Measurements from ENCODE around the gene PTPRN2. TPM values are rescaled to one million over a fixed set of nuclear protein-coding genes. Genes with fewer than 3 reads are reported as not detected.

Gene PTPRN2
- total and polyA plus RNA-seq, 2 of the 13 experiments (the other 11 are each of a cell fraction or from before 2014, with no cell fraction given), result 2.5 to 24.2 TPM

DNA sequence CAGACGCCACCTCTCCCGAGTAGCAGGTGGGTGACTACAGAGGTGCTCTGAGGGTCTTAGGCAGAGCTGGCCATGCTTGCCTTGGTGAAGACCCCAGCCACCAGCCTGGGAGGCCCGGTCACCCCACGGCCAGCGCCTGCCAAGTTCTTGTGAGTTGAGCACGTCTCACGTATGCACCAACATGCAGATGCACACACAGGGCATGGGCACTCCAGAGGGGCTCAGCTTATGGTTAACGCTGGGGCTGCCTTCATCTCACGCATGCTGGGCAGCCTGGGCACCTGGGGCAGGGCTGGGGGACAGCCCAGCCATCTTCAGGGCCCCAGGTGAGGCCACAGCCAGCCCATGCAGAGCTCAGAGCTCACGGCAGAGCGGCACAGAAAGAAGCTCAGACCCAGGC is 41.0 kb downstream of the PTPRN2 start:
- DNase-seq (ENCODE audit: low spot score) (no peak), ATAC-seq (no peak), FAIRE-seq (no peak)
- no peaks in the 10 kb centered on the region for H3K9me3 ChIP-seq (ENCODE audit: low read length)
- H3K4me2 ChIP-seq (ENCODE audit: low read depth, low read length), result no peak overlapping the region
- H3K79me2 ChIP-seq (ENCODE audit: insufficient read depth, low read length), result no peaks in the 10 kb centered on the region
- CTCF ChIA-PET (ENCODE audit: low intra/inter-chr PET ratio, low total read pairs), result no interaction called here
- intact Hi-C loops (cut with micrococcal nuclease; ENCODE audit: unreplicated experiment), result no loop called here
- TF ChIP-seq, protein P1, sequence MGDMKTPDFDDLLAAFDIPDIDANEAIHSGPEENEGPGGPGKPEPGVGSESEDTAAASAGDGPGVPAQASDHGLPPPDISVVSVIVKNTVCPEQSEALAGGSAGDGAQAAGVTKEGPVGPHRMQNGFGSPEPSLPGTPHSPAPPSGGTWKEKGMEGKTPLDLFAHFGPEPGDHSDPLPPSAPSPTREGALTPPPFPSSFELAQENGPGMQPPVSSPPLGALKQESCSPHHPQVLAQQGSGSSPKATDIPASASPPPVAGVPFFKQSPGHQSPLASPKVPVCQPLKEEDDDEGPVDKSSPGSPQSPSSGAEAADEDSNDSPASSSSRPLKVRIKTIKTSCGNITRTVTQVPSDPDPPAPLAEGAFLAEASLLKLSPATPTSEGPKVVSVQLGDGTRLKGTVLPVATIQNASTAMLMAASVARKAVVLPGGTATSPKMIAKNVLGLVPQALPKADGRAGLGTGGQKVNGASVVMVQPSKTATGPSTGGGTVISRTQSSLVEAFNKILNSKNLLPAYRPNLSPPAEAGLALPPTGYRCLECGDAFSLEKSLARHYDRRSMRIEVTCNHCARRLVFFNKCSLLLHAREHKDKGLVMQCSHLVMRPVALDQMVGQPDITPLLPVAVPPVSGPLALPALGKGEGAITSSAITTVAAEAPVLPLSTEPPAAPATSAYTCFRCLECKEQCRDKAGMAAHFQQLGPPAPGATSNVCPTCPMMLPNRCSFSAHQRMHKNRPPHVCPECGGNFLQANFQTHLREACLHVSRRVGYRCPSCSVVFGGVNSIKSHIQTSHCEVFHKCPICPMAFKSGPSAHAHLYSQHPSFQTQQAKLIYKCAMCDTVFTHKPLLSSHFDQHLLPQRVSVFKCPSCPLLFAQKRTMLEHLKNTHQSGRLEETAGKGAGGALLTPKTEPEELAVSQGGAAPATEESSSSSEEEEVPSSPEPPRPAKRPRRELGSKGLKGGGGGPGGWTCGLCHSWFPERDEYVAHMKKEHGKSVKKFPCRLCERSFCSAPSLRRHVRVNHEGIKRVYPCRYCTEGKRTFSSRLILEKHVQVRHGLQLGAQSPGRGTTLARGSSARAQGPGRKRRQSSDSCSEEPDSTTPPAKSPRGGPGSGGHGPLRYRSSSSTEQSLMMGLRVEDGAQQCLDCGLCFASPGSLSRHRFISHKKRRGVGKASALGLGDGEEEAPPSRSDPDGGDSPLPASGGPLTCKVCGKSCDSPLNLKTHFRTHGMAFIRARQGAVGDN (CRISPR knock-in tag; IDR thresholded peaks at IDR 0.05), result 0 out of 2 replicates have a peak, but pooled peaks have one; percentile 1
- TF ChIP-seq, protein P2, sequence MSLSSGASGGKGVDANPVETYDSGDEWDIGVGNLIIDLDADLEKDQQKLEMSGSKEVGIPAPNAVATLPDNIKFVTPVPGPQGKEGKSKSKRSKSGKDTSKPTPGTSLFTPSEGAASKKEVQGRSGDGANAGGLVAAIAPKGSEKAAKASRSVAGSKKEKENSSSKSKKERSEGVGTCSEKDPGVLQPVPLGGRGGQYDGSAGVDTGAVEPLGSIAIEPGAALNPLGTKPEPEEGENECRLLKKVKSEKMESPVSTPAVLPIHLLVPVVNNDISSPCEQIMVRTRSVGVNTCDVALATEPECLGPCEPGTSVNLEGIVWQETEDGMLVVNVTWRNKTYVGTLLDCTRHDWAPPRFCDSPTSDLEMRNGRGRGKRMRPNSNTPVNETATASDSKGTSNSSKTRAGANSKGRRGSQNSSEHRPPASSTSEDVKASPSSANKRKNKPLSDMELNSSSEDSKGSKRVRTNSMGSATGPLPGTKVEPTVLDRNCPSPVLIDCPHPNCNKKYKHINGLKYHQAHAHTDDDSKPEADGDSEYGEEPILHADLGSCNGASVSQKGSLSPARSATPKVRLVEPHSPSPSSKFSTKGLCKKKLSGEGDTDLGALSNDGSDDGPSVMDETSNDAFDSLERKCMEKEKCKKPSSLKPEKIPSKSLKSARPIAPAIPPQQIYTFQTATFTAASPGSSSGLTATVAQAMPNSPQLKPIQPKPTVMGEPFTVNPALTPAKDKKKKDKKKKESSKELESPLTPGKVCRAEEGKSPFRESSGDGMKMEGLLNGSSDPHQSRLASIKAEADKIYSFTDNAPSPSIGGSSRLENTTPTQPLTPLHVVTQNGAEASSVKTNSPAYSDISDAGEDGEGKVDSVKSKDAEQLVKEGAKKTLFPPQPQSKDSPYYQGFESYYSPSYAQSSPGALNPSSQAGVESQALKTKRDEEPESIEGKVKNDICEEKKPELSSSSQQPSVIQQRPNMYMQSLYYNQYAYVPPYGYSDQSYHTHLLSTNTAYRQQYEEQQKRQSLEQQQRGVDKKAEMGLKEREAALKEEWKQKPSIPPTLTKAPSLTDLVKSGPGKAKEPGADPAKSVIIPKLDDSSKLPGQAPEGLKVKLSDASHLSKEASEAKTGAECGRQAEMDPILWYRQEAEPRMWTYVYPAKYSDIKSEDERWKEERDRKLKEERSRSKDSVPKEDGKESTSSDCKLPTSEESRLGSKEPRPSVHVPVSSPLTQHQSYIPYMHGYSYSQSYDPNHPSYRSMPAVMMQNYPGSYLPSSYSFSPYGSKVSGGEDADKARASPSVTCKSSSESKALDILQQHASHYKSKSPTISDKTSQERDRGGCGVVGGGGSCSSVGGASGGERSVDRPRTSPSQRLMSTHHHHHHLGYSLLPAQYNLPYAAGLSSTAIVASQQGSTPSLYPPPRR (CRISPR knock-in tag; IDR thresholded peaks at IDR 0.05; ENCODE audit: borderline replicate concordance), result no peak
- no peak overlapping the region for H3K9ac ChIP-seq (ENCODE audit: insufficient read depth, low read depth, low read length)
- POLR2A ChIA-PET, result no interaction called here
- H3K36me3 ChIP-seq (replicated peaks in 1 of 2; ENCODE audit: control insufficient read depth in 1 of 2, insufficient read depth in 2 of 2, low read length in 2 of 2), result peaks cover 1 to 6% of the 10 kb centered on the region in 2 experiments; a peak in 3 of 5 replicates
- no peaks in the 10 kb centered on the region for H3K27me3 ChIP-seq (ENCODE audit: control insufficient read depth in 1 of 2, insufficient read depth in 2 of 2, low read length in 2 of 2)
- peaks cover 22% of the 10 kb centered on the region for H3K4me1 ChIP-seq (ENCODE audit: insufficient read depth, low read length)
- whole genome bisulfite sequencing (ENCODE audit: low lambda C conversion rate), result 97% methylated on average over 5 of the region's 11 CpGs
- in situ Hi-C loops (cut with HindIII; ENCODE audit: extremely low pct_ligation_motif_present, low pct_unique_long_range_greater_than_20kb), result no loop called here
- H4K20me1 ChIP-seq (ENCODE audit: insufficient read depth, low read length), result peaks cover 57% of the 10 kb centered on the region; the same call in 1 of the 2 replicates
- no peak overlapping the region for H2AFZ ChIP-seq (ENCODE audit: low read length)
- no TSS peak for BruUV-seq (replicated peaks)
- H3K27ac ChIP-seq (ENCODE audit: extremely low read length, insufficient read depth, low read length), result no peak overlapping the region
- no peak overlapping the region for H3K4me3 ChIP-seq (replicated peaks in 1 of 3; ENCODE audit: insufficient read depth in 1 of 3, low read depth in 2 of 3, low read length in 3 of 3)
